T-helper 2 cell (primary cell): ENCODE measurements around the gene L1CAM.
A peak's percentile ranks its signal among the peaks of the same experiment; 100 is the strongest.

Experiments
- DNase-seq, 5 experiments: peaks; one replicate each; pipeline versions ENCODE4 v3.0.0 to v3.0.0-alpha.2; 2012 to 2022

L1CAM gene

DNA sequence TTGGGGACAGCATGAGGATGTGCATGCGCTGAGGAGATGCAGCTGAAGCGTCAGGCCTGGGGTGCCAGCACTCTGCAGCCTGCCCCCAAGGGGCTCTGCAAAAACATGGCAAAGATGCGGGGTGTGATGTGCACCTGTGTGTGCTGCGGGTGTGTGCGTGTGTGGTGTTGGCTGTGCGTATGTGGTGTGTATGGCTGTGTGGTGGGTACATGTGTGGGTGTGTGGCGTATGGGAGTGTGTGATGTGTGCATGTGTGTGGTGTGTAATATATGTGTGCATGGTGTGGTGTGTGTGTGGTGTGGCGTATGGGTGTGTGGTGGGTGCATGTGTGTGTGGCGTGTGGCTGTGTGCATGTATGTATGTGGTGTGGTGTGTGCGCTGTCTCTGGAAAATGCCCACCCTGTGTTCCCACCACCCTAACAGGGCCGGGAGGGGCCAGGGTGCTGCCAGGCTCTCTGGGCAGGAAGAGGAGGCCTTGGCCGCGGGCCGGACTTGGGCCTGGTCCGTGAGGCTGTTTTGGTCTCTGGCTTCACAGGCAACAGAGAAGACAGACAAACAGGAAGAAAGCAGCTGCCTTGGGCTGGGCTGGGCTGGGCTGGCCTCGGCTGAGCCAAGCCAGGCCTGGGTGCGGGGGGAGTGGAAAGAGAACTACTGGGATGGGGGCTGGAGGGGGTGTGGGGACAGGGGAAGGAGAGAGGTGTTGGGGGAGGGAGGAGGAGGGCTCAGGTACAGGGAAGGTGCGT, 17.4 kb upstream of the L1CAM start:
- peak in 1 of 5 experiments; percentile 45 for DNase-seq

DNA sequence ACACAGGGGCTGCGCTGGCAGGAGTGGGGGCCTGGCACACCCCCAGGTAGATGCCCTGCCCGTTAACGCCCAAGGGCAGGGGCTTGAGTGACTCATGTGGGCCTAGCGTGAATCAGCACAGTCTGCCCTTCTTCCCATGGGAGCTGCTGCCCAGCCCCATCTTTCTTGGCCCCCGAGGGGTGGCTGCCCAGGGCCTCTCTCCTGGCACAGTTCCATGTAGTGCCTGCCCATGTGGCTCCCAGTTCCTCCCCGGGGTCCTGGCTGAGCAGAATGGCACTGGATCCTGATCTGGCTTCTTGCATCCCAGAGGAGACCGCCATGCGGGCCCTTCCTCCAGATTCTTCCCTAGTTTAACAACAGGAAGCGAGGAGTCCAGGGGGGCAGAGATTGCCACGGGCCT, 16.4 kb upstream of the L1CAM start:
- no peak for DNase-seq

DNA sequence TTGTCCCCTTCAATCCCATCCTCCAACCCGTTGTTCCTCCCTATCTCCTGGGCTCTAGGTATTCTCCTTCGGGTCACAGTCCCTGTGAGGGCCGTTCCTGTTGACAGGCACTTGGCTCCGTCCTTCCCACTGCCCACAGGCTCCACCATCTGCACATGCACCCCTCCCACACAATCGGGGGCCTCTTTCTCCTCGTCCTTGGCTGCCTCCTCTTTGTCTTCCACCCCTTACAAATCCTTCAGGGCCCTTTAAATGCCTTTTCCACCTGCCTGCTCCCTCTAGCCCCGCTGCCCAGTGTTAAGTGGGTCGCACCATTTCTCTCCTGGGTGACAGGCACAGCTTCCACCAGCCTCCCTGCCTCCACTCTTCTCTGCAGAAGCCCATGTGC, 15.8 kb upstream of the L1CAM start:
- no peak for DNase-seq

DNA sequence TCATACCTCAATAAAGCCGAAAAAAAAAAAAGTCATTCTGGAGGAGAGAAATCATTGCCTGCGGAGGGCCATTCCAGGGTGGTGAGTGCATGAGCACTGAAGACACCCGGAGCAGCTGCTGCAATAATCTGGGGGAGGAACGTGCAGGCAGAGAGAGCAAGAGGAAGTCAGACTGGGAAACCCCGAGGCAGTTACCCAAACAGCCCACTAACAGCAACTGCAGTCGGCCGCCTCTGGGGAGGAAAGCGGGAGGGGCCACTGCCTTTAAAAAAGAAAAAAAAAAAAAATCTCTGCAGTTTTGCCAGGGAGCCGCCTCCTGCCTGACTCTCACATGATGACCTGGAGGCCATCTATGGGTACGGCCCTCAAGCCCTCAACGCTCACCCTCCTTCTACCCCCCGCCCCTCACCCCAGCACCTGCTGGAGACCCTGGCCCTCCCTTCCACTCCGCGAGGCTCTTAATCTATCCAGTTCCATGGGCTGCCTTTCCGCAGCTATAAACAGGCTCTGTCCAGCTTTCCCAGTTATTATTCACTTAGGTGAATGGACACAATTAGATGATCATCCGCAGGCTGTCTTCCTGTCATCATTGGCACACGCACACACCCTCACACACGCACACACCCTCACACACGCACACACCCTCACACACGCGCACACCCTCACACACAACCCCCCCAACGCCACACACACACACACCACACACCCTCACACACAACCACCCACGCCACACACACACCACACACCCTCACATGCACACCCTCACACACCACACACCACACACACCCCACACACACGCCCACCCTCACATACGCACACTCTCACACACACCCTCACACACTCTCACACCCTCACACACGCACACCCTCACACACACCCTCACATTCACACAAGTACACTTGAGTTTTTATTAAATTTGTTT, 15.1 kb upstream of the L1CAM start:
- DNase-seq: peak in 4 of 5 experiments; percentile 16 to 82 (median 40)

DNA sequence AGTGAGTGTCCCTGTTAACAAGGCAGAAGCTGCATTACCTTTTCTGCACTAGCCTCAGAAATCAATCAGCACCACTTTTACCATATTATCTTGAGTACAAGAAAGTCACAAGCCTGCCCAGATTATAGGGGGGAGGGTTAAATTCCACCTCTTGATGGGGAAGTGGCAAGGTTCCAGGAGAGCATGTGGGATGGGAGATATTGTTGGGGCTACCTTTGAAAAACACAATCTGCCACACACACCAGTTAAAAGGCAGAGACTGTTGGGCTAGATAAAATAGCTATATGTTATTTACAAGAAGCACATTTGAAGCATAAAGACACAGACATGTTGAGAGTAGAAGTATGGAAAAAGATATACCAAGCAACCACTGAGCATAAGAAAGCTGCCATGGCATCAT, 11.9 kb upstream of the L1CAM start:
- DNase-seq: no peak

DNA sequence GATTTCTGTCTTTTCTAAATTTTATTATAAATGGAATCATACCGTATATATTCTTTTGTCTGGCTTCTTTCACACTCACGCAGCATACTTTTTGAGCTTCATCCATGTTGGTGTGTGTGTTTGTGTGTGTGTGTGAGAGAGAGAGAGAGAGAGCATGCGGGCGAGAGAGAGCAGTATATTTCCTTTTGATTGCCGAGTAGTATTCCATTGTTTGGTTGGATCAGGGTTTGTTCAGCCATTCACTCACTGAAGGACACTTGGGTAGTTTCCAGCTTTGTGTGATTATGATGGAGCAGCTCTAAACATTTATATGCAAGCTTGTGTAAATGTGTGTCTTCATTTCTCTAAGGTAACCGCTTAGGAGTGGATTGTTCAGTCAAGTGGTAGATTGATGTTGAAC, 3.1 kb upstream of the L1CAM start:
- no peak for DNase-seq

DNA sequence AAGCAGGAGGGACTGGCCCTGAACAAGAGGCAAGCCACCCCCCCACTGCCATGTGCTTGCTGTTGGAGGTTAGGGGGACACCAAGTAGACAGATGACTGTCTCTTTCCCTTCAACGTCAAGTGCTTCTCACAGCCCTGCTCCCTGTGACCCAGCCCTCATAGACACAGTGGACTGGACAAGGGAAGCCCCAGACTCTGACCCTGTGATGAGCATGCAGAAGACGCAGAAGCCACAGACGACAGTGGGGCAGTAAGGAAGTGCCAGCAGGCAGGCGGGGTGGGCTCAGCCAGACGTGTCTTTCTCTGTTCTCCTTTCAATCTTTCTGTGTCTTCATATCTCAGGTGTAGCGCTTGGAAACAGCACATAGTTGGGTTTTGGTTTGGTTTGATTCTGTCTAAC, 2.4 kb upstream of the L1CAM start:
- DNase-seq: no peak

DNA sequence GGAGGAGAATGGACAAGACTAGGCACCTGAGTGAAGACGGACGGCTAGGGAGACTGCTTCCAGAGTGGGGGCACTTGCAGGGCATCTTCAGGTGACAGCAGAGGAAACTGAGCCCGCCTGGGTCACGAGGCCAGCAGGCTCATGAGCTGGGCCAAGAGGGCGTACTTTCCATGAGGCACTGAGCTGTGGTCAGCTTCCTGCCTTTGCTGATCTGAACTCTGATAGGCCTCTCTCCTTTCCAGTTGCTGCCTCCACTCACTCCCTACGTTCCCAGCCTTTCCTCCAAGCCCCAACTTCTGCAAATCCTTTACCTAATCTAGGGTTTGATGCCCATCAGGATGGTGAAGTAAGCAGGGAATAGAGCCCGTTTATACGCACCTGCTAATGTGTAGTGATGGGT, 1.4 kb upstream of the L1CAM start:
- no peak for DNase-seq

DNA sequence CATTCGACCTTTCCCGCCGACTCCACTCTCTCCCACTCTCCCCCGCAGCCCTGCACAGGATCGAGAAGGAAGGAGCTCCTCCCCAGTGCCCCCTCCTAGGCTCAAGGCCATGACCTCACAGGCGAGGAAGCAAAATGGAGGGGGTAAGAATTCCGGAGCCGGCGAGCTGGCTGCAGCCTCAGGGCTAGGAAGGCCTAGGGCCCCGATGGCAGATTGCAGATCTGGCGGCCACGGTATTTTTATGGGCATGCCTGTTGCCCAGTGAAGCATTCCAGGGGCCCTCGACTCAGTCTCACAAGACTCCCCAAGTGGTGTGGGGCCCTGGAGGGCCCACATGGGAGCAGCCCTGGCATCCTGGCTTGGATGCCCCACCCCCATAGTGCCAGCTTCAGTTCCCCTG, 942 bp upstream of the L1CAM start:
- no peak for DNase-seq

DNA sequence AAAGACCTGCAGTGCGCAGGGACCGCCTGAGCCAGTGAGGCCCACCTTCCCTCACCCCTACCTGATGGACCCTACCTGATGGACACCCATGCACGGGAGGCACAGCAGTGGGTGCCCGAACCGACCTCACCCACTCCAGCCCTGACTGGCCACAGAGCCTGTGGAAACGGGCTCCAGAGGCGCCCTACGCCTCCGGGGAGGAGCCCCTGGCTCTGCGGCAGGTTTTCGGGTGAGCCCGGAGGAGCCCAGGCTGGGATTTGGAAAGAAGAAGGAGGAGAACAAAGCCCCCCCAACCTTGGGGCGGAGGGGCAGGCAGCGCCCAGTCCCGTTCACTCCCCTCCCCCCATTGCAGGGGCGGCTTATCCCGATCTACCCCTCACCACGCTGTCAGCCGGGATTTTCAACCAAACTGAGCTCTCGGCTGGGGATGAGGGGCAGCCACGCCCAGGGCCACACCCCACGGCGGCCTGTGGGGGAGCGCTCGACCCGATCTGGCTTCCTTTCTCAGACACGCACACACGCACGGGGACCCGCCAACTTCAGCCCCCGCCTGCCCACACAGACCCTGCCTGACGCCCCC, 675 bp downstream of the L1CAM start:
- DNase-seq: no peak

DNA sequence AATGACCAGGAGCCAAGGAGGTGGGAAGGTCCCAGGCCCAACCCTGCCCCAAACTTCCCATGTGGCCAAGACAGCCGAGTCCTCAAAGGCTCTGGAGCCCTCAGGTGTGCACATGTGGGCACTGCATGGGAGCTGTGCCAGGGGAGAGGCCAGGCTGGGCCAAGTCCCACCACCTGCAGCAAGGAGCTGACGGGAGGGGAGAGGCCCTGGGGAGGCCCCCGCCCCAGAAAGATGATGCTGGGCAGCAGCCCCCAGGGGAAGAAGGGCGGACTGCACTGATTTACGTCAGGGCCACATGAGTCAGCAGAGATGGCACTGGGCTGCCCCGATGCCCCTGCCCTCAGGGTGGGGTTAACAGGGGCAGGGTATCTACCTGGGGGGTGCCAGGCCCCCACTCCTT, 1.4 kb downstream of the L1CAM start:
- no peak for DNase-seq

DNA sequence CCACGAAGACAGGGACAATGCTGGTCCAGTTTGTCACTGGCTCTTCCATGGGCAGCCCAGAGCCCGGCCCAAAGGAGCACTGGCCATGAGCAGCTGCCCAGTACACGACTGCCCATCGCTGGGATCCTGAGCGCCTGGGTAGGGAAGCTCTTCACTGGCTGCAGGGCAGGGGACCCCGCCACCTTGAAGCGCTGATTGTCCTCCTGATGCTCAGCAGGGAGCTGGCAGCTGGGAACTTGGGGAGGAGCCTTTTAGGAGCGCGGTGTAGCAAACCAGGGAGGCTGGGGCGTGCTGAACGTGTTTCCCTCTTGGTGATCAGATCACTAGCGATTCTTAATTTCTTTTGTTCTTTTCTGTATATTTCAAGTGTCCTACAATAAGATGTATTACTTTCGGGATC, 1.8 kb downstream of the L1CAM start:
- DNase-seq: no peak

DNA sequence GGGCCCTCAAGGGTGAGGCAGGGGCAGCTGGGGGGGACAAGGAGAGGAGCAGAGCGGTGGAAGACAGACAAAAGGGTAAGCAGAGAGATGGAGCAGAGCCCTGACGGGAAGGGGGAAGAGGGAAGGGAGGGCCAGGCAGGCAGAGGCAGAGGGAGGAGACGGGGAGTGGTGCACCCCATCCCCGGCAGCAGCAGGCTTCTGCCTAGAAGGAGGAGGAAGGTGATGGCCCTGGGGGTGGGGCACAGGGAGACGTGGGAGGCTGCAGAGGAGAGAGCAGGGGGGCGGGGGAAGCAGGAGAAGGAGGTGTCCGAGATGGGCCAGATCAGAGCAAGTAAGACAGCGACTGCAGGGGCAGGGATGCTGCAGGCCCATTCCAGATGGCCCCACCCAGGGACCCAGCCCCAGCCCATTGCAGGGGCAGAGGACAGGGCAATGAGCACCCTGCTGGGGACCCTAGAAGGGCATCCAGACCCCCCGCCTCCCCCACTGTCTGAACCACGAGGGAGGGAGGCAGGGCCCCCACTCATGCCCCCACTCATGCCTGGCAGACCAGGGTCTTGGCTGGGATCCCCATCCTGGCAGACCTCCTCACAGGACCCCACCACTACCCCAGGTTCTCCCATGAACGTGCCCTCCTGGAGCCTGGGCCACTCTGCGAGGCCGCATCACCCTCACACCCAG, 2.7 kb downstream of the L1CAM start:
- DNase-seq: no peak

DNA sequence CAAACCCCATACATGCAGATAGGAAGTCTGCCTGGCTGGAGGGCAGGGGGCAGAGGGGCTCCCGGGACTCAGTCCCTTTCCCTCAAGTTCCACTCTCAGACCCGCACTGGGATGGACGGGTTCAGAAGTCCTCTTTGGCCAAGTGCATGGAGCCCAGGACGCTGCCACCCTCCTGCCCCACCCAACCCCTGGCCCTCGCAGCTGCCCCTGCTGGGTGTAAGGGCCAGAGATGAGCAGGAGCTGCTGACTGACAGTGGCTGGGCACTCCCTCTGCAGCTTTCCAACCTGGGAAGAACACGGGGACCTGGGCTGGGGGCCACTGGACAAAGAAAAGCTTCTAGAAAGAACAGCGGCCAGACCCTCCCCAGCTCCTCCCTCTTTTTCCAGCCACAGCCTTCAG, 3.4 kb downstream of the L1CAM start:
- no peak for DNase-seq

DNA sequence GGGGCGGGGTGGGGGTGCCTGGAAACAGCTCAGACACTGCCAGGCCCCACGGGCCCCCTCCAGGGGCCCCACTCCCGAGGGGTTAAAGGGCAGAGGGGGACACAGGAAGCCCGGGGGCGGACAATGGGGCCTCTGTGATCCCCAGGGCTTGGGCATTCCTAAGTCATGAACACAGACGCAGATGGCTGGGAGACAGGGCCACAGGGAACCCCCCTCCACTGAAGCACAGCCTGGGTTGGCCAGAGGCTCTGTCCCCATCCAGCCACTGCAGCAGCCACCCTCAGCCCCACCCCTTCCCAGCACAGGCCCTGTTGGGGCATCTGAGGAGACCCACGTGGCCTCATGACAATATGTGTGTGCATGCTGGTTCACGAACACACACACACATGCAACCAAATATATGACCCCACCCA, 3.9 kb downstream of the L1CAM start:
- DNase-seq: no peak

DNA sequence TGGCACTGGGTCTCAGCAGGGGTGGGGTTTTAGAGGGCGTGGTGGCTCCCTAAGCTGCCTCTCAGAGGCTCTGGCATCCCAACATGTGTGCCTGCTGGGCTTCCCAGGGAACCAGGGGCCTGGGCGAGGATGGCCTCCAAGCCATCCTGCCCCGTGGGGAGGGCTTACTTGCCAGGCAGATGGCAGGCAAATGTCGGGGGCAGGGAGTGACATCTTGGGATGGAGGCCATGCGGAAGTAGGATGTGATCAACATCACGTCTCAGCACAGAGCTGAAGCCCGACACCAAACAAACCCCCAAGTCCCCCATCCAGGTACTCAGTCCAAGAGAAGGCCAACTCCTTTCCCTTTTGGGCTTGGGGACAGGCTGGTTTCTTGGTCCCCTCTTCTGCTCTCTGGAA, 4.7 kb downstream of the L1CAM start:
- no peak for DNase-seq

DNA sequence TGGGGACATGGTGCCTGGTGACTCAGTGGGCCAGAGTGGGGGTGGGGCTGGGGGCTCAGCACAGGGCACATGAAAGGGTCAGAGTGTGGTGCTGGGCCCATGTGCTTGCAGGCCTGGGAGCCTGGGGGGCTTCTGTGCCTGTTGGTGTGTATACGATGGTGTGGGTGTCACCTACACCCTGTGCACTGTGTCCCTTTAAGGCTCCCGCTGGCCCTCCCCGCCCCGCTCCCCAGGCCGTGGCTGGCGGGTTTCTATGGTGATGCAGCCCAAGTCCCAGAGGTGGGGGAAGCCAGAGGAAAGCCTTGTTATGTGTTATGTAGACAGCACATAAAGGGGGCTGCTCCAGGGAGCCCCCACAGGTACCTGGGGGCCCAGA, 5.5 kb downstream of the L1CAM start:
- DNase-seq: no peak

DNA sequence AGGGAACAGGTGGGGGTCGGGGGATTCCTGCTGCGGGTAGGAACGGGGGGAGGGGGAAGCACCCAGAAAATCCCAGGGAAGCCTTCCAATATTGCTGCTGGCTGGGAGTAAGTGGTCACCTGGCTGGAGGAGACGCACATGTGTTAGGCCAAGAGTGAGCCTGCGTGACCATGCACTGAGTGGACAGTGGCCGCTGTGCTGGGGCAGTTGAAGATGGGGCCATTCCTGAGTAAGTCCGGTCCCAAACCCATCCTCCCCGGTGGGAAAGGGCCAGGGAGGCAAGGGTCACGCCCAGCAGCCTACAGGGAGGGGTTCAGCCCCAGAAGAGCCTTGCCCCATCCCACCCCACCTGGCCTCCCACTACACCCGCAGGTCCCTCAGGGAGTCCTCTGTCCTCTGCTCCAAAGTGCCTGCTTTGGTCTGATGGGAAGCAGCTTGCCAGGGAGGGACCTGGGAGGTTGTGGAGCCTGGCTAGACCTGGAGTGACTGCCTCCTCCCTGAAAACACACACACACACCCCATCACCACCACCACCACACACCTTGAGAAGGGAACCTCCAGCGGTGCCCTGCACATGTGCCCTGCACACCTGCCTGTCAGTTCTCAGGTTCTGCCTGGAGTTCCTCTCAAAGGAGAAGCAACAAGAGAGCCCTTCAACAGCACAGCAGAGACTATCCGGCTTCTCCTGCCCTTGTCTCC, 6.1 kb downstream of the L1CAM start:
- no peak for DNase-seq

DNA sequence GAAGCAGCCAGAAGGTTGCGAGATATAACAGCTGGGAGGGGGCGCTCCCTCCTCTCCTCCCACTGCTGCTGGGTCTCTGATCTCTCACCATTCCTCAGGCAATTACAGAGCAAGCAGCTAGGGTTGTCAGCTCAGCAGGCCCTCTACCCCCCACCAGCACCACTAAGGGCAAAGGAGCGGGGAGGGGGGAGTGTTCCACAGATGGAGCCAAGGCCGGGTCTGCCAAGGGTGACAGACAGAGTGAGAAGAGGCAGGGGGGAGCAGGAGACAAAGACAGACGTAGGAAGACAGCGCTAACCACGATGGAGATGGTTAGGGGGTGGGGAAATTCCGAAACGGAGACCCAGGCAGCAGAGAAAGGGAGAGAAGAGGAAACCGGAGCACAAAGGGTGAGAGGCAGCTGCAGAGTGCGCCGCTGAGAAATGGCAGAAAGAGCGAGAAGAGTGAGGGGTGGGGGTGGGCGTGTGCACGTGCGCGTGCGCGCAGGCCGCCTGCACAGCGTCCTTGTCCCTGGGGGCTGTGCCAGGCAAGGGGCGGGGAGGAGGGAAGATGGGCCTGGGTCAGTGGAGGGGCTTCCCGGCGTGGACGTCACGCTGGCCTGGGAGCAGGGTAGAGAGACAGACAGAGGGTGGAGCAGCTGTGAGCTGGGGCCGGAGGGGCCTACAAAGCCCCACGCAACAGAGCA, 6.9 kb downstream of the L1CAM start:
- DNase-seq: peak in 1 of 5 experiments; percentile 17

DNA sequence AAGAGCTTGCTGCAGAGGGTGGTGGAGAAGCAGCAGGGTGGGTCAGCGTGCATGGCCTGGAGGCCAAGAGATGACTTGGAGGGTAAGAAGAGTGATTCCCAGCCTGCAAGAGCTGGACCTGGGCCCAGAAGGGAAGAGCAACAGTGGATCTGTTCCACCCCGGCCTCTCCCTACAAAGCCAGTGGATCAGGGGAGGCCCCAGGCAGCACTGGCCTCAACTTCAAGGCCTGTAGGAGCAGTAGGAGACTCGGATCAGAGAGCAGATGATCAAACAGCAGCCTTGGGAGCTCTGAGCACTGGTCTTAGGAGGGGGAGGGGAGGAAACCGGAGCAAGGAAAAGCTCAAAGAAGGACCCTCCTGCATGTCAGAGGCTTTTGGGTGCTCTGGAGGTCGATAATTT, 7.6 kb downstream of the L1CAM start:
- DNase-seq: no peak

DNA sequence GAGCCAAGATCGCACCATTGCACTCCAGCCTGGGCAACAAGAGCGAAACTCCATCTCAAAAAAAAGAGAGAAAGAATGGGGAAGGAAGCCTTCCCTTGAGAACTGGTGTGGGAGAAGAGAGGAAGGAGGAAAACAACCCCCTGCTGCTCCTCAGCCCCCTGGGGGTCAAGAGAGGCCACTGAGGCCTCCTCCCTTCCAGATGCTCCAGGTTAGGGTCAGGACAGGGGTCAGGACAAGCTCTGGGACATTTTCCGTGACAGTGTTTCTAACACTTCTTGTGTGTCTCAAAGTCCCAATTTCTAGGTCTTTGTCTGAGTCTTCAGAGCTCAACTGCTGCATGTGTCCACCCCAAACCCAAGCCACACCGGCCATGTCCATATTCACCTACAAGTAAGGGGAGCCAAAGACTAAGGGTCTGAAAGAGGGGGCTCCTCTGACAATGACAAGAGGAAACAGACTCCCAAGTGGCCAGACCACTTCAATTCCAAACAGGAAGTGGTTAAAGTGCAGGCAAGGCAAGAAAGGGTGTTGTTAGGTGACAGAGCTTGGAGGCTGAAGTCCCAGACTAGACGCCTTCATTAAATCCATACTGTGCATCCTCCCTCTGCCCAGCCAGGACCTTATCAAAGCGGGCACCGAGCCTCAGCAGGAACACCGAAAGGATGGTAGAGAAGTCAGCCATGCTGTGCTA, 8.3 kb downstream of the L1CAM start:
- DNase-seq: no peak
